Activated T-helper 1 cell treated with anti-CD3 and anti-CD28 coated beads, Interleukin-2, amount 50 U/mL, for 16 hours (primary cell): ENCODE results near the gene SLC13A5.
"Not testable (repeated sequence)": the region's sequence is repeated elsewhere in the genome, so short reads cannot be mapped to it uniquely, and the experiment has no call there.

Experiments used
- DNase-seq, 2 donors: peaks; one replicate each; pipeline ENCODE4 v3.0.0-alpha.2; 2020; ENCODE audit warnings: low read depth in 1 of 2, low spot score in 1 of 2

The SLC13A5 gene

DNA sequence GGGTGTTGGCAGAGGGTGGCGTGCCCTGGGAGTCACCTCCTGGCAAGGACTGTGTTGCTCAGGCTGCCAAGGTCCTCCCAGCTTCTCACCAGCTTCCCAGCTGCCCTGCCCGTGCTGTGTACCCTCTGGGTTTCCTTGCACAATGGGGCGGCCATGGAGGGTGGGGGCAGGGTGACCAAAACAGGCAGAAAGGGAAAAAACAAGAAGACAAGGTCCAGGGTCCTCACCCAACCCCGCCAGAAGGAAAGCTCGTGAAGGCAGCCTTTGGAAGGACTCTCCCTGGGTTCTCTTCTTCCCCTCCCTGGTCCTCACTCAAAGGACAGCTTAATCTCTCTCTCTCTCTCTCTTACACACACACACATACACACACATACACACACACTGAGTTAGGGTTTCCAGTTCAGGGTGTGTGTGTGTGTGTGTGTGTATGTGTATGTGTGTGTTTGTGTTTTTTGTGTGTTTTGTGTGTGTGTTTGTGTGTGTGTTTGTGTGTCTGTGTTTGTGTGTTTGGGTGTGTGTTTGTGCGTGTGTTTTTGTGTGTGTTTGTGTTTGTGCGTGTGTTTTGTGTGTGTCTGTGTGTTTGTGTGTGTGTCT, 2.0 kb downstream of the SLC13A5 start:
- no peak for DNase-seq

DNA sequence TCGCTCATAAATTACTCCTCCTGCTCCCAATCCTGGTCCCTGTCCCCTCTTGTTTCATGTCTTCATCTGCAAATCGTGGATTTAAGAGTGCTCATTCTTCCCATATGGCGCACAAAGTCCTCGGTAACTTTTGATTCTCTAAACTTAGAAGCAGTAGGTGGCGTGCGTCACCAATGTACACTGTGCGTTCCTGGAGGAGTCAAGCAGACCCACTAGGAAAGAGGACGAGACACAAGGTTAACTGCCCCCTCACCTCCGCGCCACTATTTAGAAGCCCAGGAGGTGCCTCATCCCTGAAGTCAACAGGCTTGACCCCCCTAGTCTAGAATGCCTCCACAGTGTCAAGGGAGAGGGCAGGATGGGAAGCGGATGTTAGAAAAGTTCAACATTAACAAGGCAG, 2.9 kb downstream of the SLC13A5 start:
- no peak for DNase-seq

- no peak for DNase-seq
These were observed 4.7 kb downstream of the SLC13A5 start for GRCh38 chr17:6708357-6708961.

- DNase-seq: no peak
These were observed 6.2 kb downstream of the SLC13A5 start for GRCh38 chr17:6706996-6707395.

- no peak for DNase-seq
These were observed 6.7 kb downstream of the SLC13A5 start for GRCh38 chr17:6706499-6706898.

DNA sequence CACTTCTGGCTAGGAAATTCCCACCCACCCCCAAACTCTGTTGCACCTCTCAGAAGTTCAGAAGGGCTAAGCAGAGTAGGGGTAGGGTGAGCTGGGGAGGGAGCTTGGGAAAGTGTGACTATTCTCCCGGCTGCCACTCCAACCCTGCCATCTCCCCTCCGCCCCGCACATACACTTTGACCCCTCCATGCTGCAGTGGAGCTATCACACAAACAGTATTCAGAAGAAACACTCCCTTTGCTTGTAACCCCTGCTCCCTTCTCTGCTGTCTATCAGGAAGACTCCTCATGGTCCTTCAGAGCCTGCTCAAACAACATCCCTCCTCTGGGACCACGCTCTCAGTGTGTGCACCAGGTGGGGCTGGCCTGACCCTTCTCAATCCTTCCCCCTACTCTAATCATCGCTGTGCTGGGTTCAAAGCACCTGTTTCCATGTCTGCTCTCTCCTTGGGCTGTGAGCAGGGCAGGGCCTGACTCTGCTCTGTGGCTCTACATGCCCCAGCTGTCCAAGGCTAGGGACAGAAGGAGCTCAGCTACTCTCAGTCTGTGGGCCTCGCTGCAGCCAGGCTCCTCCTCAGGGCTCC, 8.6 kb downstream of the SLC13A5 start:
- no peak for DNase-seq

GRCh38 chr17:6703751-6704150, 9.4 kb downstream of the SLC13A5 start:
- DNase-seq: no peak

DNA sequence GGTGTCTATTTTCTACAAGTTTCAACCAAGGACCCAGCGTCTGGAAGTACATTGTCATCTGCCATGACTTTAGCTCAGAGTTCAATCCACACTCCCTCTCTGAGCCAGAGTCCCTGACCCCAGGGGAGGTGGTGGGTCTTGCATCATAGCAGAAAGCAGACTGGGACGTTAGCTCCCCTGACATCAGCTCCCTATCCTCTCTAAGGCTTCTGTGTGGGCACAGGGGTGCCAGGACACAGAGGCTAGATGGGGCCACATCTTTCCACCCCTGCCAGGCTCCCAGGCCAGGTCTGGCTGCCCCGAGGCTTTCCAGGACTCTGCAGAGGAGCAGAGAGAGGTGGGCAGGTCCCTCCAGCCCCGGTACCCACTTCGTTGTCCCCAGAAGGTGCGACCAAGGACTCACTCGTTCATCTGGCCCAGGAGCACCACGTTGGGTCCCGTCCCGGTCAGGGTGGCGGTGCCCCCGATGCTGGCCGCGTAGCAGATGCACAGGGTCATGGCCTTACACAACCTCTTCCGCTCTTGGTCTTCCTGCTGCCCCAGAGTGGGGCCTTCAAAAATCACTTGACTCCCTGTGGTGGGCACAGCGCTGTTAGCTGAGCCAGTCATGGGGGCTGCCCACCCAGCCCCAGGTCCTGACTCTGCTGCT, 10.5 kb downstream of the SLC13A5 start:
- no peak for DNase-seq

GRCh38 chr17:6701719-6702118, 11.4 kb downstream of the SLC13A5 start:
- no peak for DNase-seq

DNA sequence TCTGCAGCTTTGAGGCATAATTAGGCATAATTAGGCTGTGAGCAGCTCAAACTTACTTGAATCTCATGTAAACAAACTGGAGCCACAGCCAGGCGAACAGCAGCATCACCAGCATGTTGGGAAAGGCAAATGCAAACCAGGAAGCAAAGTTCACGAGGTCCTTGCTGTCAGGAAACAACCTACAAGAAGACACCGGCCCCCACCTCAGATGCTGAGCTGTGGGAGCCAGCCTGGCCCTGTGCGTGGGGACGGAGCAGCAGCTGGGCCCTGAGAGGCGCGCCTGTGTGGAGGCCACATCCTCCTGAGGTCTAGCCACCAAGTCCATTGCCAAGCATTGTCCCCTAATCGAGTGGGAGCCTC, 12.2 kb downstream of the SLC13A5 start:
- DNase-seq: no peak

DNA sequence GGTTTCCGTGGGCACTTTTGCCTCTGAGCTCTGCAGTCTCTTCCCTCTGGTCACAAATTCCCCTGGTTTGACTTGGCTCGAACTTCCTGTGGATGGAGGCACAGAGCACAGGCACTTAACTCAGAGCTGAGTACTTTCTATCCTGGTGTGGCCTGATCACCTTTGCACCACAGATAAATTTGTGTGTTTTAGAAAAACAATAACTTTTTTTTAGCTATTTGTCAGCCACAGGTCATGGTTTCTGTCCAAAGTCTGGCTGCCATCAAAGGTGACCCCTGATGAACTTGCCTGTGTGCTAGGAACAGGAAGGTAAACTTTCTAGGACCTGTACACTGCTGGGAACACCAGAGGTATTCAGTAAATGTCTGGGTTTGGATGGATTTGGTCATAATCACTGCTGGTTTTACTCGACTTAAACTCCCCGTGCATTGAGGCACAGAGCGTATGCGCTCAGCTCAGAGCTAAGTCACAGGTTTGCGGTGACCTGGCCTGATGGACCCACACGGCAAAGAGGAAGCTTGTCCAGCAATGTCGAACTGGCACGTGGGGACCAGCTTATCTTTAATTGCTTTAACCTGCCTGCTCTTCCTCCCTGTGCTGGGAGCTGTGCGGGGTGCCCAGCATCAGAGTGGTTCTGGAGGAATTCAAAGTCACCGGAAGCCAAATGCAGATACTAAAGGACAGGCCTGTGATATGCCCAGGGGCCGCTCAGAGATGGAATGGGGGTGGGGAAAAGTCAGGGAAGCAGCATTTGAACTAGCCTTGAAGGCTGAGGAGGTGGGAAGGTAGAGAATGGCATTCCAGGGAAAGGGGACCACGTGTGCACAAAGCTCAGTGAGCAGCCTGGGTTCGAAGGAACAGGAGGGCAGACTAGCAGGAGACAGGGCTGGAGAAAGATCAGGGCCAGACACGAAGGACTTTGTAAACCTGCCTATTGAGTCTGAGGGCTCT, 12.9 kb downstream of the SLC13A5 start:
- no peak for DNase-seq

DNA sequence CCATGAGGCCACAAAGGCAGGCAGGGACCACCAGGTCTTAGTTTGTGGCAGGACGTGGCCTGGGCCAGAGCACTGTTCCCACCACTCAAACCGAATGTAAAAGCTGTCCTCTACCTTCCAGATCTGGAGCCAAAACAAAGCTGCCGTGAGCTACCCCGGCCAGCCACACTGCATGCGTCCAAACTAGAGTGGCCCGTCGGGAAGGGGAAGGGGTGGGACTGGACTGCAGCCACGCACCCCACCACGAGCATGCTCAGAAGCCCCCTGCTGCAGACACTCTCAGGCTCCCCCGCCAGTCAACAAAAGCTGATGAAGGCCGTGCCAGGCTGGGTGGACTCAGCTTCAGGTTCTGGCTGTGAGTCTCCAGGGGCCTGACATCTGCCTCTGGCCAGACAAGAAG, 15.2 kb downstream of the SLC13A5 start:
- no peak for DNase-seq

DNA sequence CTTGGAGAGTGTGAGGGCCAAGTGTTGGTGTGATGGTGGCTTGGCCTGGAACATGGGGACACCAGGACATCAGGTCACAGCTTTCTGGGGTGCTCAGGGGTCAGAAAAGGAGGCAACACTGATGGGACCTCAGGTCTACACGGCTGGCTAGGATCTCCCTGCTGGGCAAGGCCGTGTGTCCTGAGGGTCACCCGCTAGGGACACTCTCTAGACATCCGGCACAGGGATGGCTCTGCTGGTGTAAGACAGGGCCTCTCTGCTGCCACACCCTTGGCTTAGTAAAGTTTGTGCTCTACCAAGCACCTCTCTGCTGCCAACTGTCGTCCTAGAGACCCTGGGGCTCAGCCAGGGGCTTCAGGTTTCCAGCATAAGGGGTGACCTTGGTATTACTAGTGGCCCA, 16.3 kb downstream of the SLC13A5 start:
- no peak for DNase-seq

- no peak for DNase-seq
These were observed 17.6 kb downstream of the SLC13A5 start for GRCh38 chr17:6695565-6695964.

GRCh38 chr17:6695051-6695450, 18.1 kb downstream of the SLC13A5 start:
- DNase-seq: no peak

DNA sequence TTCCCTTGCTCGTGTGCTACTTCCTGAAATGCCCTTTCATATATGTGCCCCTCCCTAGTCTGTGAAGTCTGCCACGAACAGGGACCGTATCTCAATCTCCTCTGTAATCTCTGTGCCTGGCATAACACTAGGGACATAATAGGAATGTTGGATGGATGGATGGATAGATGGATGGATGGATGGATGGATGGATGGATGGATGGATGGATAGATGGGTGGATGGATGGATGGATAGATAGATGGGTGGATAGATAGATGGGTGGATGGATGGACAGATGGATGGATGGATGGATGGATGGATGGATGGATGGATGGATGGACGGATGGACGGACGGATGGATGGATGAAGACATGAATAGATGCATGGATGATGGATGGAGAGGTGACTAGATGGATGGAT, 21.2 kb downstream of the SLC13A5 start:
- DNase-seq: not testable (repeated sequence)

GRCh38 chr17:6691546-6691945, 21.6 kb downstream of the SLC13A5 start:
- DNase-seq: no peak

- no peak for DNase-seq
These were observed 22.5 kb downstream of the SLC13A5 start for GRCh38 chr17:6690641-6691040.

DNA sequence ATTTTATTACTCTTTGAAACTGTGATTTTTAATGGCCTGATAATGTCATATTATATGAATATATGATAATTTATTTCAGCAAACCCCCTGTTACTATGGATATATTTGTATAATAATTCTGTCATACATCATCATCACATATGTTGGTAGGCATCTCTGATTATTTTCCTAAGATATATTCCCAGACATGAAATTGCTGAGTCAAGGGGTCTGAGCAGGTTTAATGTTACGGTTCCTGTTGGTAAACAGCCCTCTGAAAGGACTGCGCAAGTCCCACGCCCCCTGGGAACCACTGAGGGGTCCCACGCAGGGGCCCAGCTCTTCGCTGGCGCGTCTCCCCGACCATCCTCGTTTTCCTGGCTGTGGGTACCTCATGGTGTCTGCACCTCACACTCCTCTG, 24.2 kb downstream of the SLC13A5 start:
- DNase-seq: no peak

DNA sequence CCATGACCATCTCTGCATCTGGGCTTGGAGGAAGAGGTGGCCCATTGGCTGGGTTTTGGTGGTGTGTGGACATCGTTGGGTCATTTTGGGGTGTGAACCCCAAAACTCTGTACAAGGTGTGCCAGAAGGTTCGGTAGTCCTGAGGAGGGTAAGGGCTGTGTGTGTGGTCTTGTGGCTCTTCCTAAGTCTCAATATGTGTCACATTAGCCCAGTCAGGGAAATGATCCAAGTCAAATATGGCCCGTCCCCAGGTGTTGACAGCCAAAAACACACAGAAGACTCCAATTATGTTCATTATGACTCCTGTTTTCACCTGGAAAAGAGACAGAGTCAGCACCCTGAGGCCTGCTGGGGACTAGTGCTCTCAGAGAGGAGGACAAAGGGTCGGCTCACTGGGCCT, 27.1 kb downstream of the SLC13A5 start:
- DNase-seq: no peak
